H1 (cell line): Measurements from ENCODE around the gene CHTF8. TPM values are rescaled to one million over a fixed set of nuclear protein-coding genes. Genes with fewer than 3 reads are reported as not detected.

Experiments used
- CTCF ChIA-PET: fragments of 300-600 bp; sonication (Branson Sonifier 250); formaldehyde crosslinking; loops from one replicate; lab custom pipeline; 2021; ENCODE audit not compliant: partially characterized antibody; lab: Charles Lee
- POLR2A ChIA-PET: fragments of 300-600 bp; sonication (Branson Sonifier 250); formaldehyde crosslinking; loops from one replicate; lab custom pipeline; 2021; ENCODE audit warnings: inconsistent platforms; ENCODE audit not compliant: partially characterized antibody; lab: Charles Lee
- DNase-seq, 2 experiments: peaks; one replicate each; pipeline versions ENCODE4 v3.0.0 to v3.0.0-alpha.2; 2010 to 2022; ENCODE audit warnings: low spot score in 2 of 2, low read depth in 1 of 2, mixed read lengths in 1 of 2
- FAIRE-seq: peaks from 2 replicates; lab custom pipeline; 2011; peaks lifted over from hg19 to GRCh38; lab: Jason Lieb, UNC
- H2AFZ ChIP-seq: 2 replicates; pipeline ENCODE4 v1.8.1; 2012; ENCODE audit warnings: low read length, inconsistent platforms
- H2AK5ac ChIP-seq: 2 replicates; pipeline ENCODE4 v1.6.1; 2013; ENCODE audit warnings: low read depth, low read length
- H2BK120ac ChIP-seq: replicated peaks from 2 replicates; pipeline ENCODE3; 2013; ENCODE audit warnings: low read depth, low read length, inconsistent platforms
- H2BK12ac ChIP-seq: 2 replicates; pipeline ENCODE4 v1.6.1; 2013; ENCODE audit warnings: low read depth, low read length
- H2BK15ac ChIP-seq: 2 replicates; pipeline ENCODE4 v1.6.1; 2013; ENCODE audit warnings: low read length
- H2BK20ac ChIP-seq: 2 replicates; pipeline ENCODE4 v1.6.1; 2013; ENCODE audit warnings: low read length
- H2BK5ac ChIP-seq: 2 replicates; pipeline ENCODE4 v1.6.1; 2013; ENCODE audit warnings: low read depth, low read length
- H3K14ac ChIP-seq: 2 replicates; pipeline ENCODE4 v1.6.1; 2013; ENCODE audit warnings: inconsistent platforms; ENCODE audit not compliant: insufficient read length
- H3K18ac ChIP-seq: 2 replicates; pipeline ENCODE4 v1.6.1; 2013; ENCODE audit warnings: low read length; ENCODE audit errors: extremely low read depth
- H3K23ac ChIP-seq: 2 replicates; pipeline ENCODE4 v1.6.1; 2013; ENCODE audit warnings: inconsistent platforms; ENCODE audit not compliant: insufficient read length
- H3K23me2 ChIP-seq: 2 replicates; pipeline ENCODE4 v1.6.1; 2013; ENCODE audit warnings: low read depth, low read length
- H3K27ac ChIP-seq: 2 replicates; pipeline ENCODE4 v1.6.1; 2011; ENCODE audit warnings: low read depth, low read length, inconsistent platforms
- H3K27me3 ChIP-seq, 4 experiments: replicated peaks in 1 of 4; 1 replicate in 1 of 4; 2 replicates in 3 of 4; pipeline versions ENCODE4 v1.6.1 to v1.8.1; 2011 to 2013; ENCODE audit warnings: low read length in 3 of 4, mild to moderate bottlenecking in 3 of 4, inconsistent platforms in 2 of 4, mixed read lengths in 2 of 4, moderate library complexity in 1 of 4; ENCODE audit not compliant: control insufficient read depth in 3 of 4, insufficient read depth in 3 of 4; ENCODE audit errors: extremely low read depth in 1 of 4
- H3K36me3 ChIP-seq, 4 experiments: 2 replicates each; pipeline versions ENCODE4 v1.6.1 to v1.8.1; 2011 to 2013; ENCODE audit warnings: mild to moderate bottlenecking in 4 of 4, low read length in 3 of 4, moderate library complexity in 2 of 4, control low read depth in 1 of 4, inconsistent platforms in 1 of 4; ENCODE audit not compliant: insufficient read depth in 4 of 4, control insufficient read depth in 2 of 4
- H3K4ac ChIP-seq: replicated peaks from 2 replicates; pipeline ENCODE3; 2013; ENCODE audit warnings: low read length, low read depth, mixed read lengths, inconsistent platforms; ENCODE audit not compliant: insufficient read length
- H3K4me1 ChIP-seq, 4 experiments: replicated peaks in 1 of 4; 1 replicate in 1 of 4; 2 replicates in 3 of 4; pipeline versions ENCODE4 v1.6.1 to v1.8.1; 2011 to 2013; ENCODE audit warnings: low read length in 3 of 4, inconsistent platforms in 2 of 4, mixed read lengths in 1 of 4; ENCODE audit not compliant: insufficient read depth in 4 of 4, control insufficient read depth in 3 of 4
- H3K4me2 ChIP-seq, 2 experiments: 2 replicates each; pipeline versions ENCODE4 v1.6.1 to v1.8.1; 2011 to 2013; ENCODE audit warnings: low read depth in 2 of 2, low read length in 2 of 2, control low read depth in 1 of 2, inconsistent platforms in 1 of 2, mild to moderate bottlenecking in 1 of 2; ENCODE audit not compliant: insufficient read depth in 1 of 2
- H3K4me3 ChIP-seq, 4 experiments: fragments of 200-600, 300-600 bp in 1 of 4; sonication (generic), shearing (Covaris generic), sonication (Bioruptor Twin) in 1 of 4; 2 replicates each; pipeline versions ENCODE4 v1.5.1 to v1.8.1; 2011 to 2016; ENCODE audit warnings: low read length in 4 of 4, low read depth in 3 of 4, control low read depth in 2 of 4, inconsistent platforms in 2 of 4, mild to moderate bottlenecking in 2 of 4, mixed read lengths in 1 of 4, moderate library complexity in 1 of 4; ENCODE audit not compliant: insufficient read depth in 2 of 4; ENCODE audit errors: extremely low read depth in 1 of 4
- H3K56ac ChIP-seq: replicated peaks from 2 replicates; pipeline ENCODE3; 2013; ENCODE audit warnings: low read depth, mild to moderate bottlenecking, mixed read lengths, low read length, inconsistent platforms; ENCODE audit not compliant: insufficient read length
- H3K79me1 ChIP-seq: 2 replicates; pipeline ENCODE4 v1.6.1; 2013; ENCODE audit warnings: low read depth, low read length, control low read depth
- H3K79me2 ChIP-seq, 2 experiments: 2 replicates each; pipeline versions ENCODE4 v1.6.1 to v1.8.1; 2012 to 2013; ENCODE audit warnings: low read length in 2 of 2, mild to moderate bottlenecking in 2 of 2, inconsistent platforms in 1 of 2; ENCODE audit not compliant: insufficient read depth in 2 of 2, control insufficient read depth in 1 of 2
- H3K9ac ChIP-seq, 4 experiments: replicated peaks in 1 of 4; 1 replicate in 1 of 4; 2 replicates in 3 of 4; pipeline versions ENCODE4 v1.6.1 to v1.8.1; 2011 to 2013; ENCODE audit warnings: low read depth in 3 of 4, low read length in 3 of 4, control low read depth in 2 of 4, mild to moderate bottlenecking in 2 of 4, moderate library complexity in 2 of 4, inconsistent platforms in 1 of 4; ENCODE audit errors: extremely low read depth in 1 of 4
- H3K9me3 ChIP-seq, 2 experiments: 2 replicates each; pipeline versions ENCODE4 v1.6.1 to v1.8.1; 2012 to 2013; ENCODE audit warnings: mild to moderate bottlenecking in 2 of 2, moderate library complexity in 2 of 2, control low read depth in 1 of 2, inconsistent platforms in 1 of 2, low read depth in 1 of 2, low read length in 1 of 2, mixed read lengths in 1 of 2; ENCODE audit not compliant: insufficient read depth in 2 of 2
- H4K20me1 ChIP-seq, 2 experiments: replicated peaks in 1 of 2; 2 replicates each; pipeline versions ENCODE3 to v1.8.1; 2011 to 2013; ENCODE audit warnings: inconsistent platforms in 2 of 2, low read length in 2 of 2, mild to moderate bottlenecking in 1 of 2; ENCODE audit not compliant: insufficient read depth in 2 of 2, control insufficient read depth in 1 of 2
- H4K5ac ChIP-seq: 2 replicates; pipeline ENCODE4 v1.6.1; 2013; ENCODE audit warnings: low read length, low read depth, mixed read lengths, inconsistent platforms; ENCODE audit not compliant: insufficient read length
- H4K8ac ChIP-seq: 2 replicates; pipeline ENCODE4 v1.8.0; 2013; ENCODE audit warnings: mild to moderate bottlenecking, moderate library complexity, low read length, inconsistent platforms; ENCODE audit not compliant: insufficient read depth; ENCODE audit errors: extremely low read depth
- H4K91ac ChIP-seq: replicated peaks from 2 replicates; pipeline ENCODE3; 2013; ENCODE audit warnings: low read length, mixed read lengths, inconsistent platforms; ENCODE audit not compliant: insufficient read length
- FOSL1 ChIP-seq: IDR thresholded peaks from 2 replicates; pipeline ENCODE4 v1.6.1; 2011; ENCODE audit warnings: mild to moderate bottlenecking, low read depth, low read length, moderate library complexity; ENCODE audit not compliant: insufficient read depth
- POLR2AphosphoS5 ChIP-seq: IDR thresholded peaks from 2 replicates; pipeline ENCODE4 v1.6.1; 2011; ENCODE audit warnings: low read depth, low read length
- RNF2 ChIP-seq: fragments of 200-900, 300-1000 bp; sonication (generic); IDR thresholded peaks from 2 replicates; pipeline ENCODE4 v1.7.1; 2016; ENCODE audit warnings: borderline replicate concordance, low read depth, mild to moderate bottlenecking, antibody characterized with exemption, low read length; ENCODE audit not compliant: poor library complexity, severe bottlenecking; ENCODE audit errors: missing control alignments
- SP4 ChIP-seq: IDR thresholded peaks from 2 replicates; pipeline ENCODE4 v1.6.1; 2012; ENCODE audit warnings: low read length, inconsistent platforms
- SUZ12 ChIP-seq: fragments of 200-600 bp; sonication (generic); IDR thresholded peaks from 2 replicates; pipeline ENCODE4 v1.6.1; 2012; ENCODE audit warnings: mild to moderate bottlenecking, inconsistent platforms, low read length, moderate library complexity, mixed read lengths
- TAF1 ChIP-seq: IDR thresholded peaks from 2 replicates; pipeline ENCODE4 v1.6.1; 2011; ENCODE audit warnings: mild to moderate bottlenecking, low read depth, low read length
- TCF12 ChIP-seq: IDR thresholded peaks from 2 replicates; pipeline ENCODE4 v1.6.1; 2011; ENCODE audit warnings: low read depth, mild to moderate bottlenecking, low read length
- WGBS, 2 experiments: shearing (Covaris generic) in 1 of 2; methylation state at CpG; one replicate each; pipeline versions ENCODE4 v1.1.6 to v1.1.7; 2013 to 2015; ENCODE audit warnings: low lambda C conversion rate in 2 of 2, mixed read lengths in 2 of 2, inconsistent platforms in 1 of 2, low coverage in 1 of 2, missing lambda C conversion rate in 1 of 2; ENCODE audit not compliant: insufficient replicate concordance in 2 of 2, insufficient coverage in 1 of 2, insufficient read length in 1 of 2; ENCODE audit errors: extremely low coverage in 1 of 2, missing lambda C conversion rate in 1 of 2; 5-methylcytosine and 5-hydroxymethylcytosine counted together
- polyA plus RNA-seq, 7 experiments: library from polyadenylated mRNA; depleted of rRNA in 3 of 7; stranded (reverse) in 5 of 7; unstranded in 2 of 7; fragments of >200 nt in 5 of 7; fragments of 200-250 nt in 2 of 7; gene quantifications; 1 replicate in 5 of 7; 2 replicates in 1 of 7; 4 replicates in 1 of 7; pipeline versions ENCODE4 v1.2.1 to v1.2.3, GENCODE V29; 2011 to 2013; ENCODE audit warnings: missing spikeins in 2 of 7, mixed read lengths in 2 of 7
- total RNA-seq: library from RNA; stranded (reverse); fragmentation: NEBNext Ultra II Directional; extraction: Animal tissue kit (Norgen Biotek cat#: 25700); gene quantifications from 2 replicates; pipeline ENCODE4 v1.2.1, GENCODE V29; 2021
- TF ChIP-seq, protein P1 (sequence below): IDR thresholded peaks from 2 replicates; pipeline ENCODE4 v1.6.1; 2012; ENCODE audit warnings: low read length, inconsistent platforms
- TF ChIP-seq, protein P2 (sequence below): IDR thresholded peaks from 2 replicates; pipeline ENCODE4 v1.6.1; 2011; ENCODE audit warnings: low read length, improper control_type of control experiment

CHTF8 gene
- total and polyA plus RNA-seq, 2 of the 8 experiments (the other 6 are each of a cell fraction or from before 2014, with no cell fraction given), result 114 to 138 TPM

DNA sequence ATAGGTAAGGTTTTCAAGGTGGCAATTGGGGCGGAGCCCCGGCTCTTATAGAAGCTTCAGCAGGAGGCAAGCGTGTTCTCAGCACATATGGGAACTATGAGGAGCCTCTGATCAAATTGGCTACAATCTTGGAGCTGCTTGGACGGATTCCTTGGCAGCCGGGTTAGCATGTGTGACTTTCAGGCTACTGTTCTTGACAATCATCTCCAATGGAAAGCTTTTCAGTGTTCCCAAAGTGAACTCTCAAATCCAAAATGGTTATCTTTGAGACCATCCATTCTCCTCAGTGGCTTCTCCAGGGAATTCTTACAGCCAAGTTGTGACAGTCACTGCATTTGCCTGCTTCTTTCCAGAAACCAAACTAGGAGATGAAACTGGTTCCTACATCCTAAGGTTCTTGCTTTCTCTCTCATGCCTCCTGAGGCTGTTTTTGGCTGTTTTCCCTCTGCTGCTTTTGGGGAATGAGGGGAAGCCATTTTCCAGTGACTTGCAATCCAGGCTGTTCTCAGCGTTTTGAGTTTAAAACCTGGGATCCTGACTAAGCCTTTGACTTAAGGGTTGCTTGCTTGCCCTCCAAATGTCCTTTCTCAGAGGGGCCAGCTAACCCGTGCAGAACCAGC, 16.0 kb downstream of the CHTF8 start:
- Histone ChIP-seq H3K9me3 (no peaks in the 10 kb centered on the region), H4K20me1 (peaks cover 11 to 15% of the 10 kb centered on the region in 2 experiments), H3K9ac (no peak overlapping the region), H3K14ac (no peak overlapping the region), H2BK15ac (no peak overlapping the region), H2AFZ (no peak overlapping the region), H2BK5ac (0 out of 2 replicates have a peak overlapping the region, but pooled peaks have one; percentile 20), H3K18ac (no peak overlapping the region), H3K79me1 (peaks cover 14% of the 10 kb centered on the region; the same call in 1 of the 2 replicates), H3K27ac (no peak overlapping the region), H3K4me2 (no peak overlapping the region), H3K4me3 (no peak overlapping the region), H3K23me2 (no peaks in the 10 kb centered on the region), H4K5ac (no peak overlapping the region), H3K27me3 (no peaks in the 10 kb centered on the region), H3K23ac (no peak overlapping the region), H2BK20ac (no peak overlapping the region), H3K36me3 (peaks cover 40 to 82% (median 70%) of the 10 kb centered on the region in 4 experiments), H4K91ac (no peak overlapping the region), H3K79me2 (peaks cover 0 to 15% of the 10 kb centered on the region in 2 experiments; a peak in 1 of 4 replicates), H2BK12ac (no peak overlapping the region), H3K56ac (no peak overlapping the region), H2AK5ac (no peak overlapping the region), H4K8ac (no peak overlapping the region), H3K4ac (no peak overlapping the region), H3K4me1 (no peaks in the 10 kb centered on the region), H2BK120ac (no peak overlapping the region)
- POLR2A ChIA-PET, result interaction anchor here (0.6 to 3.6 kb wide), 6 partner anchors 9 to 83 kb away, joined by 3 to 38 read pairs (median 4); partner anchors contain the start of gene HAS3
- DNase-seq (no peak), FAIRE-seq (no peak)
- WGBS, 2 experiments, result 91% methylated on average over 7 of the region's 7 CpGs; no CpG with 5 or more reads in 1 of the 2 experiments
- CTCF ChIA-PET, result interaction anchor here (0.6 to 12.3 kb wide), 9 partner anchors 4 to 269 kb away, joined by 3 to 174 read pairs (median 4); partner anchors contain the start of gene HAS3
- TF ChIP-seq TAF1, result no peak
- TF ChIP-seq SUZ12, result no peak
- TF ChIP-seq, protein P1, sequence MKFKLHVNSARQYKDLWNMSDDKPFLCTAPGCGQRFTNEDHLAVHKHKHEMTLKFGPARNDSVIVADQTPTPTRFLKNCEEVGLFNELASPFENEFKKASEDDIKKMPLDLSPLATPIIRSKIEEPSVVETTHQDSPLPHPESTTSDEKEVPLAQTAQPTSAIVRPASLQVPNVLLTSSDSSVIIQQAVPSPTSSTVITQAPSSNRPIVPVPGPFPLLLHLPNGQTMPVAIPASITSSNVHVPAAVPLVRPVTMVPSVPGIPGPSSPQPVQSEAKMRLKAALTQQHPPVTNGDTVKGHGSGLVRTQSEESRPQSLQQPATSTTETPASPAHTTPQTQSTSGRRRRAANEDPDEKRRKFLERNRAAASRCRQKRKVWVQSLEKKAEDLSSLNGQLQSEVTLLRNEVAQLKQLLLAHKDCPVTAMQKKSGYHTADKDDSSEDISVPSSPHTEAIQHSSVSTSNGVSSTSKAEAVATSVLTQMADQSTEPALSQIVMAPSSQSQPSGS, result no peak
- TF ChIP-seq SP4, result no peak
- no peak for TF ChIP-seq TCF12
- no peak for TF ChIP-seq FOSL1
- no peak for TF ChIP-seq POLR2AphosphoS5
- TF ChIP-seq RNF2, result no peak
- TF ChIP-seq, protein P2, sequence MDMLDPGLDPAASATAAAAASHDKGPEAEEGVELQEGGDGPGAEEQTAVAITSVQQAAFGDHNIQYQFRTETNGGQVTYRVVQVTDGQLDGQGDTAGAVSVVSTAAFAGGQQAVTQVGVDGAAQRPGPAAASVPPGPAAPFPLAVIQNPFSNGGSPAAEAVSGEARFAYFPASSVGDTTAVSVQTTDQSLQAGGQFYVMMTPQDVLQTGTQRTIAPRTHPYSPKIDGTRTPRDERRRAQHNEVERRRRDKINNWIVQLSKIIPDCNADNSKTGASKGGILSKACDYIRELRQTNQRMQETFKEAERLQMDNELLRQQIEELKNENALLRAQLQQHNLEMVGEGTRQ, result no peak
